ENCODE results near the gene ANKLE2. TPM values are rescaled to one million over a fixed set of nuclear protein-coding genes. Genes with fewer than 3 reads are reported as not detected.

The ANKLE2 gene
- total and polyA plus RNA-seq, 10 of the 15 experiments (the other 5 are each of a cell fraction or from before 2014, with no cell fraction given): 4.3 to 89.4 (median 53.0) TPM

- TF ChIP-seq MXI1 (IDR thresholded peaks at IDR 0.05; ENCODE audit: low read depth, low read length) (0 out of 2 replicates have a peak, but pooled peaks have one; percentile 22), SMAD1 (IDR thresholded peaks at IDR 0.05; ENCODE audit: low read depth, partially characterized antibody) (no peak), ELK1 (IDR thresholded peaks at IDR 0.05; ENCODE audit: low read depth, low read length) (no peak), ZNF207 (IDR thresholded peaks at IDR 0.05; ENCODE audit: borderline replicate concordance) (0 out of 2 replicates have a peak, but pooled peaks have one; percentile 65), ZSCAN29 (IDR thresholded peaks at IDR 0.05) (no peak), KLF5 (IDR thresholded peaks at IDR 0.05; ENCODE audit: partially characterized antibody) (no peak), CTCF (IDR thresholded peaks at IDR 0.05 in 2 of 3, conservative IDR thresholded peaks at IDR 0.05 in 1 of 3; ENCODE audit: control insufficient read depth in 2 of 3, extremely low read depth in 1 of 3, insufficient read depth in 1 of 3, low read depth in 3 of 3, low read length in 3 of 3) (peak in 1 of 3 experiments; percentile 25; a peak in 2 of 6 replicates), STAT3 (IDR thresholded peaks at IDR 0.05; ENCODE audit: low read depth, low read length) (no peak), ZNF384 (IDR thresholded peaks at IDR 0.05; ENCODE audit: borderline replicate concordance, low read depth, low read length) (no peak), MTA2 (IDR thresholded peaks at IDR 0.05; ENCODE audit: low read depth) (no peak), BCL3 (IDR thresholded peaks at IDR 0.05; ENCODE audit: borderline replicate concordance, insufficient read depth, low read depth, low read length, poor library complexity, severe bottlenecking) (no peak), SUZ12 (IDR thresholded peaks at IDR 0.05; ENCODE audit: unreplicated experiment) (no peak), CEBPB (IDR thresholded peaks at IDR 0.05; ENCODE audit: borderline replicate concordance in 1 of 2, low read depth in 2 of 2, low read length in 2 of 2) (no peak), YY1 (IDR thresholded peaks at IDR 0.05; ENCODE audit: low read depth, low read length) (no peak), SPI1 (IDR thresholded peaks at IDR 0.05; ENCODE audit: borderline replicate concordance, insufficient read depth, low read depth, low read length) (no peak), EGR1 (IDR thresholded peaks at IDR 0.05; ENCODE audit: borderline replicate concordance in 1 of 2, low read depth in 2 of 2, low read length in 2 of 2) (peak; percentile 6 to 57; a peak in 2 of 3 replicates), CREB1 (IDR thresholded peaks at IDR 0.05; ENCODE audit: low read depth) (no peak), CHD2 (IDR thresholded peaks at IDR 0.05; ENCODE audit: borderline replicate concordance, low read depth, low read length) (no peak), ZNF592 (IDR thresholded peaks at IDR 0.05) (no peak), SMC3 (IDR thresholded peaks at IDR 0.05; ENCODE audit: borderline replicate concordance, low read length) (no peak), KDM1A (IDR thresholded peaks at IDR 0.05; ENCODE audit: borderline replicate concordance) (no peak)
These were observed 420 bp upstream of the ANKLE2 start (continued) for GRCh38 chr12:132761921-132762583.
